NCI-H2029 treated with DMSO at 0.1 percent for 48 hours (cell line): Measurements from ENCODE around the gene CFAP99.

Experiments
- DNase-seq: peaks from one replicate; lab custom pipeline; 2025; lab: John Stamatoyannopoulos, UW

The CFAP99 gene

GRCh38 chr4:2390784-2391421, 27.9 kb upstream of the CFAP99 start:
- no peak for DNase-seq

- DNase-seq, result no peak
Observed at GRCh38 chr4:2393353-2394270, 25.1 kb upstream of the CFAP99 start.

DNA sequence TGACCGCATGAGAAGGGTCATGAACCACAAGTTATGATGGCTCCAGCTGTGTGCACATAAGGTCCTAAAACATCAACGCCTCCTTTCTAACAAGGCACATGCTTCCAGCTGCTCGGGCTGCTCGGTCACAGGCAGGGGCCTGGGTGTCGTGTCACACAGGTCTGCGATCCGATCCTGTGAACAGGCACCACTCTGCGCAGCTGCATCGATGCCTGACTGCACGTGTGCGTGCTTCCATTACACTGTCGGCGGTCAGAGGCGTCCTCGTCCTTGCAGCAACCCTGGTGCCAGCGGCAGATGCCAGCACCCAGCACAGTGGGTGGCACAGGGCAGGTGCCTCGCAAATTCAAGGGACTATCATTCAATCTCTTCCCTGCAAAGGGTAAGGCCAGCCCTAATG, 24.2 kb upstream of the CFAP99 start:
- DNase-seq, result no peak

GRCh38 chr4:2395038-2395437, 23.7 kb upstream of the CFAP99 start:
- no peak for DNase-seq

GRCh38 chr4:2395584-2395983, 23.2 kb upstream of the CFAP99 start:
- DNase-seq, result no peak

GRCh38 chr4:2396781-2397368, 21.9 kb upstream of the CFAP99 start:
- DNase-seq, result no peak

- DNase-seq, result no peak
Observed at GRCh38 chr4:2397596-2398379, 21.0 kb upstream of the CFAP99 start.

DNA sequence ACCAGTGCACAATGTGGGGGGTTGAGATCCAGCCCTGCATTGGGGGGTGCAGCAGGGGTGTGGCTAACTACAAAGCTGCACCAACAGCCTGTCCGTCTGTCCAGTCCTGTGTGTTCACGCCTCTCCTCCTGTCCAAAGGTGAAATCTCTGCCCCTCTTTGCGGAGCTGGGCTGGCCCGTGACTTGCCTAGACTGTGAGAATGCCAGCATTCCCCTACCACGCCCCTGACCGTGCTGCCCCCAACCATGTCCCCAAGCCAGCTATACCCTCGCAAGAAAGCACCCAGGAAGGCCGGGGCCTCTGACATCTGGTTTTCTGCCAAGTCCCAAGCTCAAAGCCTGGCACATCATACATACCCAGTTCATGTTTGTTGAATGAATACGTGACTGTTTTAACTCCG, 19.5 kb upstream of the CFAP99 start:
- DNase-seq, result no peak

DNA sequence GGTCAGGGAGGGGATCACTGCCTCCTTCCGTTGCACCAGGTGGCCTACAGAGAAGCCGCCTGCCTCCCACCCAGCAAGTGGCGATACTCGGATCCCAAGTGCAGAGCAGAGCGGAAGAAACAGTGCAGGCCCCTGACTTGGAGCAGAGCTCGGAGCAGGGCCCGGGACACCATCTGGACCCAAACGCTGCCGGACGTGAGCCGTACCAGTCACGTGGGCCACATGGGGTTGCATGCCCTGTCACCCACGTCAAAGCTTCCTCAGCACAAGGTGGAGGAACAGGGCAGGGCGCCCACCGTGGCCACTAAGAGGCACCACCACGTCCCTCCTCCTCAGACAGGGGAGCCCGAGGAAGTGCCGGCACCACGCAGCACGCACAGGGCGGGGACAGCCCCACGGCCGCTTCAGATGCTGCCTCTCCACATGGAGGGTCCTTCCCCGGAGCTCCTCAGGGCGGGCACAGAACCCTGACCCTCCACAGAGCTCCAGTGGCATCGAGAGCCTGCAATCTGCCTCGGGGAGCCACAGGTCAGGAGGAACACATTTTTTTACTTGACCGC, 19.0 kb upstream of the CFAP99 start:
- DNase-seq, result no peak

DNA sequence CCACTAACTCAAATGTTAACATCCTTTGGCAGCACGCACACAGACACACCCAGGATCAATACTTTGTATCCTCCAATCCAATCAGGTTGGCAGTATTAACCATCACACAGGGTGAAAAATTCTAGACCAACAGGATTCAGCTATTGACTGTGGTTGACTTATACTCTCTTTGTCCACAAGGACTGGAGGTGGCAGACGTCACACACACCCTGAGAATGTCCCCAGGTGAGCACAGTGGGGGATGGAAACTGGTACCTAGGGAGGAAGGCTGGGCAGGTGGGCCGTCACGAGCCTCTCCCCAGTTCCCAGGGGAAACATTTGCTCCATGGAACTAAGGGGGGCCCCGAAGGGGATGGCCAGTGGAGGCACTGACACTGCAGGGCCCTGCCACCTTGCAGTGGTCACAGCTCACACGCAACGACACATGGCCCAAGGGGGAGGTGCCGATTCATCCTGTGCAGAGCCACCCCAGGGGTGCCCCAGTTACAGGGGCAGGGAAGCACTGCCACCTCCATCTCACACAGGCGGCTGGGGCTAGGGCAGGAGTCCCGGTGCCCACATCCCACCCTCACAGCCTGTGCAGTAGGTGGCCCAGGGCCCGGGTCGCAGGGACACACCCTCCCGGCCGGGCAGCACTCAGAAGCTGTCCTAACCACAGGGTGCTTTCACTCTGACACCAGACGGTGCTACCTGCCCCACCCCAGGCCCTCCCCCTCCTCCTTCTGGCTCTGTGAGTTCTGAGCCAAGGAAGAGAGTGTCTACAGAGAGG, 17.7 kb upstream of the CFAP99 start:
- DNase-seq, result no peak

DNA sequence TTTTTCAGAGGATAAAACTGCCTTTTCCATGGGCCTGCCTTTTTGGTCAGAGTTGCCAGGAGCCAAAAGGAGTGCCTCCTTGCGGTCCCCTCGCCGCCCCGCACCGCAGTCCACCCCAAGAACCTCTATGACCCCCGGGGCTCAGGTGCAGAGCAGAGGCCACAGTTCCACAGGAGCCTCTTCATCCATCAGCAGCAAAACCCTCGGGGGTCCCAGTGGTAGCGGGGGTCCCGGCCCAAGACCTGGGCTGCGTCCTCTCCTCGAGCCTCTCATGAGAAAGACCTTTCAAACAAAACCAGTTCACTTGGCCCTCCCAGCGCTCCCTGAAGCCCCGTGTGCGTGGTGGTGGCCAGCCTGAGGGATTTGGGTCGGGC, 17.2 kb upstream of the CFAP99 start:
- no peak for DNase-seq

DNA sequence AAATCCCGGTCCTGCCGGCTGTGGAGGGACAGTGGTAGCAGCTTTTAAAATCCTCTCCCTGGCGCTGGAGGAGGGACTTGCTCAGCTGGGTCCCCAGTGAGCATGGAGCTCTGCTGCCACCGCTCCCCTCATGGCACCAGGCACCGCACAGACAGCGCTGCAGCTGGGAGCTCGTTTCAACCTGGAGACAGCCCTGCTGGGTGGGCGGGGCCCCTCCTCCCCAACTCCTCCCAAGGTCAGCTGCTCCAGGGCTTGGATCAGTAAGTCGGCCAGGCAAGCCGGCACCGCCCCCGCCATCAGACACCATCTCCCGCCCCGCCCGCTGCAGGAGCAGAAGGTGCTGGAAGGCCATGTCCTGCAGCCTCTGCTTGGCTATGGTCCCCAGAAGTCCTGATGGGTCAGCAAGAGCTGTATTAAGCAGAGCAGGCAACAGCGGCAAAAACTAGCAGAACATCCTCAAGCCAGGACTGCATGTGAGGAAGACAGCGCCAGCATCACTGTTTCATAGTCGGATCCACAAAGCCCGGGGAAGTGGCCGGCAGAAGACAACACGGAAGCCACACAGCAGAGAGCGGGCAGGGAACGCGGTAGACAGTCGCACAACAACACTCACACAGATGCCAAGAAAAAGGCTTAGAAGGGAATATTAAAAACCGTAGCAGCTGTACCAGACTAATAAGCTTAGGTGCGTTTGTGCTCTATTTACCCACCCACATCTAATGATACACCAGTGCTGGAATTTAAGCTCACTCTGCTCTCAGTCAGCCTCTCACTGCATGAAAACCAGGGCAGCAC, 16.5 kb upstream of the CFAP99 start:
- no peak for DNase-seq

- DNase-seq, result no peak
Observed at GRCh38 chr4:2402941-2403340, 15.8 kb upstream of the CFAP99 start.

GRCh38 chr4:2406406-2406805, 12.3 kb upstream of the CFAP99 start:
- DNase-seq, result no peak

- no peak for DNase-seq
Observed at GRCh38 chr4:2406920-2407319, 11.8 kb upstream of the CFAP99 start.

GRCh38 chr4:2407991-2408342, 10.8 kb upstream of the CFAP99 start:
- no peak for DNase-seq

DNA sequence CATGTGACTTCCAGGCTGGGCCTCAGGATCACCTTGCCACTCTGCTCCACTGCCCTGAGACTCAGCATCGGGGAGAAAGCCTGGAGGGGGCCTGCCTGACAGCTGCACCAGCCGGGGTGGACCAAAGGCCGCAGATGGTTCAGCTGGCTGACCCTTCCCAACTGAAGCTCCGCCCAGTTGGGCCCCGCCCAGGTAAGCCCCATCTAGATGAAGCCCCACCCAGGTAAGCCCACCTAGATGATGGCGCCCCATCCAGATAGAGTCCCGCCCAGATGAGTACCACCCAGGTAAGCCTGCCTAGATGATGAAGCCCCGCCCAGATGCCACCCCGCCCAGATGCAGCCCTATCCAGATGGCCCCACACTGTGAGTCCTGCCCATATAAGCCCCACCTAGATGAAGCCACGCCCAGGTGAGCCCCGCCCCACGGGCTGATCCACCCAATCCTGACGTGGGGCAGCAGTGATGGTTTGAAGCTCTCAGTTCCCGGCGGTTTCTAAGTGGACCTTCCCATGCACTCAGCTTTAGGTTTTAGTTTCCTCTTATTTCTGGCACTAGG, 10.3 kb upstream of the CFAP99 start:
- no peak for DNase-seq

DNA sequence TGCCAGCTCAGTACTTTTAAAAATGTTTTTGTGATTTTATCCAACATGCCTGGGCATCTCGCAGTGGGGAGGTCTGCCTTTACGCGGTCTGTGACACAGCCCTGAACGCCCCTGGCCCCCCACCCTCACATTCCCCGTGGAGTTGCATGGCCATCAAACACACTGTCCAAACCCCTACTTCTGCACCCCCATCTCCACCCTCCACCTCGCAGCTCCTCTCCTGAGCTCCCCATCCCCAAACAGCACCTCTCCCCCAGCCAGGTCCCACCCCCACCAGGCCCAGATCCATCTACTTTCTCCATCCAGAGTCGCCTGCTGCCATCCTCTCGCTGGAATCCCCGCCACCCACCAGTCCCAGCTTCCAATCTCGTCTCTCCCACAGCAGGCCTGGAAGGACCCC, 9.8 kb upstream of the CFAP99 start:
- no peak for DNase-seq

- DNase-seq, result no peak
Observed at GRCh38 chr4:2409381-2409783, 9.4 kb upstream of the CFAP99 start.

DNA sequence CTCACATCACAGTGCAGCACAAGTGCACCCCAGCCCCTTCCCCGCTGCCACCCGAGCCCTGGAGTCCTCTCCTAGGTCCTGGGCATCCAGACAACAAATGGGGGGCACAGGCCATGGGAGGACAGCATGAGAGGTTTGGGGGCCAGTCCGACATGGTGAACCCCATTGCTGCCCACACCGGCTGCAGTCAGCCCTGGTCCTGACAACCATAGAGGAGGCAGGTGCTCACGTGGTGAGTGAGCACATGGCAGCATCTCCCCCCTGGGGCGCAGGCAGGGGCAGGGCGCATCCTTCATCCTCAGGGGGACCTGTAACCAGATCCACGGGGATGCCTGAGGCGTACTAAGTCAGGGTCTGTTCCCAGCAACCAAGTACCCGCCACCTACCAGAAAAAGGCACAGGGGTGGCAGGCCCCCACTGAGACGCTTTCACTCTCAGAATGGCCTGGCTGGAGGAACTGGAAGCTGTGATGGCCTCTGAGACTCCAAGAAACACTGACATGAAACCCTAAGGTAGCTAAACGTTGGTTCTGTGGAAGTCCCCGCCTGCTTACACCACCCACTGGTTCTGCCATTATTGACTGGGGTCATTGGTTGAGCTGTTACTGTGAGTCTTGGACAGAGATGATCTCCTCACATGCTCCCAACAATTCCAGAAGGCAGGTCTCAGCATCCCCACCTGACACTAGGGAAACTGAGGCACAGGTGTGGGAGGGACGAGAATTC, 6.8 kb upstream of the CFAP99 start:
- DNase-seq, result no peak
